GM12878 (cell line): ENCODE measurements around the gene NACAD. TPM values are rescaled to one million over a fixed set of nuclear protein-coding genes. Genes with fewer than 3 reads are reported as not detected.

Source experiments
- ATAC-seq: fragments of 200-7000 bp; cut with Tn5 transposase; 3 replicates; pipeline ENCODE4 v1.9.1; 2020; ENCODE audit warnings: mild to moderate bottlenecking, moderate library complexity
- BruUV-seq: library from RNA; stranded (reverse); fragments of 400-500 nt; replicated peaks from 2 replicates; lab custom pipeline; 2021; lab: Mats Ljungman, UMichigan
- CTCF ChIA-PET: fragments of 300-600 bp; sonication (Branson Sonifier 250); formaldehyde crosslinking; extraction: SDS; loops from one replicate; lab custom pipeline; 2021; ENCODE audit warnings: inconsistent platforms; lab: Yijun Ruan, JAX
- POLR2A ChIA-PET: fragments of 350-600 bp; formaldehyde crosslinking; extraction: SDS; loops from one replicate; lab custom pipeline; 2021; ENCODE audit warnings: inconsistent platforms; lab: Charles Lee
- RAD21 ChIA-PET: fragments of 300-600 bp; sonication (Branson Sonifier 250); formaldehyde crosslinking; loops from one replicate; lab custom pipeline; 2023; ENCODE audit warnings: antibody characterized with exemption; ENCODE audit not compliant: unreplicated experiment; lab: Charles Lee
- SMC1A ChIA-PET: fragments of 300-600 bp; sonication (Branson Sonifier 250); formaldehyde crosslinking; loops from one replicate; lab custom pipeline; 2023; ENCODE audit not compliant: unreplicated experiment, uncharacterized antibody; lab: Charles Lee
- DNase-seq: peaks from one replicate; pipeline ENCODE4 v3.0.0-alpha.2; 2011; ENCODE audit warnings: low read depth, low spot score
- FAIRE-seq: peaks from 3 replicates; lab custom pipeline; 2011; peaks lifted over from hg19 to GRCh38; lab: Jason Lieb, UNC
- H2AFZ ChIP-seq: 2 replicates; pipeline ENCODE4 v1.6.0; 2011; ENCODE audit warnings: low read depth, low read length, control low read depth; ENCODE audit not compliant: control insufficient read depth
- H3K27ac ChIP-seq: 2 replicates; pipeline ENCODE4 v1.5.1; 2011; ENCODE audit warnings: control low read depth; ENCODE audit not compliant: control insufficient read depth, insufficient read depth
- H3K27me3 ChIP-seq, 2 experiments: replicated peaks in 1 of 2; 2 replicates each; pipeline versions ENCODE4 v1.6.0 to v1.6.1; 2011; ENCODE audit warnings: low read length in 1 of 2; ENCODE audit not compliant: control insufficient read depth in 2 of 2, insufficient read depth in 2 of 2
- H3K36me3 ChIP-seq, 2 experiments: 2 replicates each; pipeline ENCODE4 v1.5.1; 2011; ENCODE audit warnings: low read length in 1 of 2; ENCODE audit not compliant: control insufficient read depth in 2 of 2, insufficient read depth in 2 of 2
- H3K4me1 ChIP-seq: 2 replicates; pipeline ENCODE4 v1.6.1; 2011; ENCODE audit warnings: mild to moderate bottlenecking, low read length, moderate library complexity, mixed read lengths; ENCODE audit not compliant: control insufficient read depth, insufficient read depth
- H3K4me2 ChIP-seq: 2 replicates; pipeline ENCODE4 v1.6.0; 2011; ENCODE audit warnings: control low read depth; ENCODE audit not compliant: control insufficient read depth, insufficient read depth
- H3K4me3 ChIP-seq: fragments of 200-600 bp; sonication (generic); 2 replicates; pipeline ENCODE4 v1.5.1; 2016
- H3K79me2 ChIP-seq: 2 replicates; pipeline ENCODE4 v1.6.0; 2011; ENCODE audit warnings: low read length; ENCODE audit not compliant: control insufficient read depth, insufficient read depth
- H3K9ac ChIP-seq: 2 replicates; pipeline ENCODE4 v1.8.0; 2011; ENCODE audit warnings: low read length, control low read depth, mixed read lengths; ENCODE audit not compliant: control insufficient read depth, insufficient read depth
- H3K9me3 ChIP-seq: replicated peaks from 3 replicates; pipeline ENCODE4 v1.5.1; 2011; ENCODE audit warnings: mild to moderate bottlenecking, low read length; ENCODE audit not compliant: control insufficient read depth, insufficient read depth
- H4K20me1 ChIP-seq: 2 replicates; pipeline ENCODE4 v1.6.0; 2011; ENCODE audit not compliant: control insufficient read depth, insufficient read depth
- ATF7 ChIP-seq: fragments of 450-650 bp; IDR thresholded peaks from 2 replicates; pipeline ENCODE4 v1.6.1; 2016; ENCODE audit warnings: low read depth, mild to moderate bottlenecking
- BHLHE40 ChIP-seq, 2 experiments: fragments of 450-650 bp in 1 of 2; IDR thresholded peaks; 2 replicates each; pipeline ENCODE4 v1.6.1; 2011 to 2017; ENCODE audit warnings: low read depth in 2 of 2, borderline replicate concordance in 1 of 2, improper control_type of control experiment in 1 of 2, low read length in 1 of 2, mild to moderate bottlenecking in 1 of 2
- CHD1 ChIP-seq: IDR thresholded peaks from 2 replicates; pipeline ENCODE4 v1.6.1; 2012; ENCODE audit warnings: low read depth, low read length, improper control_type of control experiment
- CREM ChIP-seq: IDR thresholded peaks from 2 replicates; pipeline ENCODE4 v1.6.1; 2014; ENCODE audit warnings: antibody characterized with exemption, low read depth
- REST ChIP-seq: IDR thresholded peaks from 2 replicates; pipeline ENCODE4 v1.6.1; 2012; ENCODE audit warnings: mild to moderate bottlenecking, low read depth, low read length
- SIN3A ChIP-seq: IDR thresholded peaks from 2 replicates; pipeline ENCODE4 v1.6.1; 2012; ENCODE audit warnings: low read depth, low read length, improper control_type of control experiment
- ZBED1 ChIP-seq: IDR thresholded peaks from 2 replicates; pipeline ENCODE4 v1.6.1; 2016; ENCODE audit warnings: borderline replicate concordance
- WGBS: methylation state at CpG from one replicate; pipeline ENCODE4 v1.1.6; 2016; ENCODE audit warnings: low lambda C conversion rate; ENCODE audit not compliant: insufficient replicate concordance, insufficient coverage; ENCODE audit errors: missing lambda C conversion rate; 5-methylcytosine and 5-hydroxymethylcytosine counted together
- in situ Hi-C: fragments of 300-500 bp; cut with MboI; formaldehyde crosslinking; loops from 9 replicates; pipeline ENCODE4 v1.14.3; 2018; ENCODE audit warnings: mixed read lengths
- intact Hi-C: fragments of 100-400 bp; cut with micrococcal nuclease; formaldehyde crosslinking; loops from one replicate; pipeline ENCODE4 v1.14.2; 2022; ENCODE audit not compliant: unreplicated experiment
- polyA plus RNA-seq, 11 experiments: library from polyadenylated mRNA; depleted of rRNA in 4 of 11; unstranded in 6 of 11; stranded (reverse) in 5 of 11; fragments of >200 nt; fragmentation: Nextera tagmentation in 4 of 11; fragmentation: Illumina TruSeq in 1 of 11; extraction: Ambion mirVana in 4 of 11; extraction: Trizol in 1 of 11; gene quantifications; 1 replicate in 1 of 11; 2 replicates in 10 of 11; pipeline versions ENCODE4 v1.2.1 to v1.2.3, GENCODE V29; 2011 to 2016; ENCODE audit warnings: inconsistent platforms in 2 of 11, missing spikeins in 2 of 11, low read depth in 1 of 11
- total RNA-seq, 4 experiments: library from RNA; depleted of rRNA in 3 of 4; stranded (reverse); fragments of >200 nt in 3 of 4; fragmentation: Illumina TruSeq in 1 of 4; extraction: Trizol in 1 of 4; gene quantifications; 2 replicates each; pipeline versions ENCODE4 v1.2.1 to v1.2.3, GENCODE V29; 2013 to 2021

The NACAD gene
- total and polyA plus RNA-seq, 10 of the 15 experiments (the other 5 are each of a cell fraction or from before 2014, with no cell fraction given) = not detected

- no peak overlapping the region for H3K4me2 ChIP-seq
- SMC1A ChIA-PET = interaction anchor here (0.8 to 1.1 kb wide), 2 partner anchors 70 to 93 kb away, joined by 3 to 5 read pairs; partner anchors contain the start of gene MYO1G
- CTCF ChIA-PET = no interaction called here
- H3K9me3 ChIP-seq = no peaks in the 10 kb centered on the region
- in situ Hi-C loops = no loop called here
- no peak overlapping the region for H2AFZ ChIP-seq
- H3K9ac ChIP-seq = no peak overlapping the region
- TSS peak; percentile 46 for BruUV-seq
- TF ChIP-seq CREM (no peak), SIN3A (no peak), REST (no peak), ATF7 (no peak), BHLHE40 (IDR thresholded peaks at IDR 0.05; ENCODE audit: borderline replicate concordance in 1 of 2, low read depth in 2 of 2, low read length in 1 of 2) (no peak), CHD1 (no peak), ZBED1 (no peak)
- TF ChIP-seq, all 136 proteins: peak for 0
- DNase-seq = no peak
- POLR2A ChIA-PET = interaction anchor here (0.5 to 0.8 kb wide), 2 partner anchors 58 to 202 kb away, joined by 3 read pairs; no protein-coding TSS in a partner anchor
- RAD21 ChIA-PET = no interaction called here
- H3K79me2 ChIP-seq = no peaks in the 10 kb centered on the region
- H3K27ac ChIP-seq = no peak overlapping the region
- H3K4me3 ChIP-seq = no peak overlapping the region
- no peaks in the 10 kb centered on the region for H3K4me1 ChIP-seq
- H4K20me1 ChIP-seq = peaks cover 6% of the 10 kb centered on the region; the same call in 1 of the 2 replicates
- FAIRE-seq = no peak
- peaks cover 30 to 70% of the 10 kb centered on the region in 2 experiments for H3K36me3 ChIP-seq
- WGBS = 92% methylated on average over 3 of the region's 3 CpGs
- no peaks in the 10 kb centered on the region for H3K27me3 ChIP-seq
- intact Hi-C loops = no loop called here
- no peak for ATAC-seq
Measured at GRCh38 chr7:45071528-45071927, 17.2 kb downstream of the NACAD start.
